ENCODE measurements around the gene TUBA8.
"Not testable (repeated sequence)": the region's sequence is repeated elsewhere in the genome, so short reads cannot be mapped to it uniquely, and the experiment has no call there.

Gene TUBA8

GRCh38 chr22:18170284-18170683 is 59.7 kb downstream of the TUBA8 start:
- not testable (repeated sequence) for DNase-seq (ENCODE audit: low read depth in 2 of 3, low spot score in 1 of 3)

GRCh38 chr22:18172203-18172602 is 61.6 kb downstream of the TUBA8 start:
- DNase-seq (ENCODE audit: low read depth in 2 of 3, low spot score in 1 of 3): not testable (repeated sequence)

- not testable (repeated sequence) for DNase-seq (ENCODE audit: low read depth in 2 of 3, low spot score in 1 of 3)
These were observed 62.2 kb downstream of the TUBA8 start for GRCh38 chr22:18172776-18173175.

GRCh38 chr22:18173441-18173840 is 62.8 kb downstream of the TUBA8 start:
- DNase-seq (ENCODE audit: low read depth in 2 of 3, low spot score in 1 of 3): not testable (repeated sequence)
